ENCODE results near the gene FLOT1. TPM values are rescaled to one million over a fixed set of nuclear protein-coding genes. Genes with fewer than 3 reads are reported as not detected.

FLOT1 gene
- total RNA-seq, 1 donor from 2014 or later, result 240 TPM

DNA sequence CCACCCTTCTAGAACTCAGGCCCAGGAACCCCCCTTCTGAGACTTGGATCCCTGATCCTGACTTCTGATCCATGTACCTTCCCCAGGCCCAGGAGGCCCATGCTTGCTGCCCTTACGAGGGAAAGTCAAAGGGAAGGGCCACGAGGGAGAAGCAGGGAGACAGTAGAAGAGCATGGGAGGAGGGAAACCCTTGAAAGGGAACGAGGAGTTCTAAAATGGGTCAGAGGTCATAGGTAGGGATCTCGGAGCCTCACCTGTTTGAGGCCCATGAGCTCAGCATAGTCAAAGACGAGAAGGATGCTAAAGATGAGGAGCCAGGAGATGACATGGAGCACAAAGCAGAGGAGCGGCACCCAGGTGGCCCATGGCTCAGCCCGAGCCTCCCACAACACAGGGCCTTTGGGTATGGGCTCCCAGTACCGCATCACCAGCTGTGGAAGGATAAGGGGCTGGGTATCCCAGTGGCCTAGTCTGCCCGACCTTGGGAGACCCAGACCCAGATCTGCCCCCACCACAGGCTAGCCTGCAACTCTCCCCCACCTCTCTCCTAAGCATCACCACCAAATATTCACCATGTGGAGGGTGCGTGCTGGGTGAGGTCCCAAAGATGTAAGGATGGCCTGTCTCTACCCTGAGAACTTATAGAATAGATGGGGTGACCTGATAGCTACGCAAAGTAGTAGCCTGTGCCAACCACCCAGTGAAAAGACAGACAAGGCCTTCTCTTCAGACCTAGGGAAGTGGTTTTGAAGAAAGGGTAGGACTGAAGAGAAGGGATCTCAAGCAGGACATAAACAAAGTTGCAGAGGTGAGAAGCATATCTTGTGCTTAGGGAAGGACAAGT is 53.2 kb downstream of the FLOT1 start:
- no peak for DNase-seq (ENCODE audit: missing footprints)
- ATAC-seq, result no peak
- intact Hi-C loops (cut with DNase I), result no loop called here

- DNase-seq (ENCODE audit: missing footprints), result no peak
- intact Hi-C loops (cut with DNase I), result no loop called here
- ATAC-seq, result no peak
These were observed 53.9 kb downstream of the FLOT1 start for GRCh38 chr6:30688569-30688968.

GRCh38 chr6:30687659-30688431 is 54.6 kb downstream of the FLOT1 start:
- no peak for DNase-seq (ENCODE audit: missing footprints)
- ATAC-seq, result no peak
- intact Hi-C loops (cut with DNase I), result no loop called here

DNA sequence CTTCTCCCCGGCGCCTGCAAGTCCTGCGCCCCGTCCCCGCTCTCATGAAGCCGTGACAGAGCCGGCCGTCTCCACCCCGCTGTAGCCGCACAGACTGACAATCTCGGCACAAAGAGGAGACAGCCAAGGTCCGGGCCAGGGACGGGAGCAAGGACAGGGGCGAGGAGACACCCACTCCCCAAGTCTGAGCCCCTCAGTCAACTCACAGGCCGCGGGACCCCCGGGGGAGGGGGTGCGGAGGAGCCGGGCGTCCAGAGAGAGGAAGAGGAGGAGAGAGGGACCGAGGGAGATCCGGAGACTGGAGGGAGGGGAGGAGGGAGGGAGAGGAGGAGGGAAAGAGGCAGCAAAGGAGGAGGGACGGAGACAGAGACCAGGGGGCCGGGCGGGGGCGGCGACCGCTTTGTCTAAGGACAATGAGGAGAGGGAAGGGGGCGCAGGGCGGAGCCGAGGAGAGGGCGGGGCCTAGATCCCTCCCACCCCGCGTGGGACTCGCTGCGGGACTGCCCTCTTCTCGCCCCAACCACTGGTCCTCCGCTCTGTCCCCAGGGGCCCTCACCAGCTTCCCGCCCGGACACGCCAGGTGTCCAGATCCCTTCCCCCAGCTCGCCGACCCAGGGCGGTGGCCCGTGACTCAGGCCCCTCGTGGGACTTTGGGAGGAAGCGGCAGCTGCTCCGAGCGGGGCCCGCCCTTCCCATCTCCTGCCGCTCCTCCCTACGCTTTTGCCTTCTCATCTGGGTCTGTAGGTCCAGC is 55.4 kb downstream of the FLOT1 start:
- intact Hi-C loops (cut with DNase I), result loop anchor here (1.0 kb wide), 1 partner anchor 33 kb away; the partner anchor contains the start of gene TUBB
- peak; percentile 99 for DNase-seq (ENCODE audit: missing footprints)
- peak; percentile 82 for ATAC-seq

DNA sequence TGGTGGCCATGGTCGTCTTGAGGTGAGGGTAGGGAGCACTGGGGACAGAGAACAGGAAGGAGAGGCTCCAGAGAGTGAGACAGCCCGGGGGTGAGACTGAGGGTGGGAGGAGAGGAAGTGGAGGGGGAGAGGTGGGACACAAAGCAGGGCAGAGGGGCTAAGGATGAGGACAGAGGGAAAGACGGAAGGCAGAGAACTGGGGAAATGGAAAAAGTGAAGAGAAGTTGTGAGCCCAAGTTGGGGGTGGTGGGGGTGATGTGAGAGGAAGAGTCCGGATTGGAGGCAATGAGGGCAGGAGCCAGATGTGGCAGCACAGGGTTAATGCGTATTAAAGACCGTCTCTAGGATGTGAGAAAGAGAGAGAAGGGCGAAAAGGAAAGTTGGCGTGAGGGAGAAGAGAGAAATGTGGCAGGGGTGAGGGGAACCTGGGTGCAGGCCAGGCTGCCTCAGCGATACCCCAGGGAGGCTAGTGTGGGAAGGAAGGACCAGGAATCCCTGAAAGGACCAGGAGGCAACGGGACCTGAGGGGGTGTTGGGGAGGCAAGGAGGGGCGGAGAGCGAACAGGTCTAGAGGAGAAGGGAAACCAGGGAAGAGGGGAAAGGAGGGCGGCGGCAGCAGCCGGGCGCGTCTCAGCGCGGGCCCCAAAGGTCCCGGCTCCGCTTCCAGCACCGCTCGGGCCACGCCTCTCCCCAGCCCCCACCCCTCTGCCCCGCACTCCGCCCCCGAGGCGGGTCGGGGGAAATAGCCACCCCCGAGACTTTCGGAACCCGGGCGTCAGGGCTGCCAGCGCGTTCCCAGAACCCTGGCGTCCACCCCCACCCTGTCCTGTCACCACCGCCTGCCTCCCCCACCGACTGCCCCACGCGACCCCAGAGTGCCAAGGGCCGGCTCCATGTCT is 56.2 kb downstream of the FLOT1 start, which contains the start of gene PPP1R18:
Gene PPP1R18, minus strand, starts transcription at position 637 of the 899 bp plus-strand sequence. Its CDS starts 627 bp downstream, at position 10.
- ATAC-seq (peak; percentile 64), DNase-seq (ENCODE audit: missing footprints) (peak; percentile 93)
- intact Hi-C loops (cut with DNase I), result loop anchor here (1.0 kb wide), 1 partner anchor 34 kb away; the partner anchor contains the start of gene TUBB

- DNase-seq (ENCODE audit: missing footprints), result no peak
- intact Hi-C loops (cut with DNase I), result loop anchor here (1.0 kb wide), 1 partner anchor 35 kb away; the partner anchor contains the start of gene TUBB
- ATAC-seq, result no peak
These were observed 57.1 kb downstream of the FLOT1 start for GRCh38 chr6:30685157-30686008.

- peak; percentile 83 for DNase-seq (ENCODE audit: missing footprints)
- no peak for ATAC-seq
- intact Hi-C loops (cut with DNase I), result no loop called here
These were observed 57.9 kb downstream of the FLOT1 start for GRCh38 chr6:30684386-30685156.

GRCh38 chr6:30683980-30684338 is 58.5 kb downstream of the FLOT1 start:
- ATAC-seq (no peak), DNase-seq (ENCODE audit: missing footprints) (no peak)
- intact Hi-C loops (cut with DNase I), result no loop called here

DNA sequence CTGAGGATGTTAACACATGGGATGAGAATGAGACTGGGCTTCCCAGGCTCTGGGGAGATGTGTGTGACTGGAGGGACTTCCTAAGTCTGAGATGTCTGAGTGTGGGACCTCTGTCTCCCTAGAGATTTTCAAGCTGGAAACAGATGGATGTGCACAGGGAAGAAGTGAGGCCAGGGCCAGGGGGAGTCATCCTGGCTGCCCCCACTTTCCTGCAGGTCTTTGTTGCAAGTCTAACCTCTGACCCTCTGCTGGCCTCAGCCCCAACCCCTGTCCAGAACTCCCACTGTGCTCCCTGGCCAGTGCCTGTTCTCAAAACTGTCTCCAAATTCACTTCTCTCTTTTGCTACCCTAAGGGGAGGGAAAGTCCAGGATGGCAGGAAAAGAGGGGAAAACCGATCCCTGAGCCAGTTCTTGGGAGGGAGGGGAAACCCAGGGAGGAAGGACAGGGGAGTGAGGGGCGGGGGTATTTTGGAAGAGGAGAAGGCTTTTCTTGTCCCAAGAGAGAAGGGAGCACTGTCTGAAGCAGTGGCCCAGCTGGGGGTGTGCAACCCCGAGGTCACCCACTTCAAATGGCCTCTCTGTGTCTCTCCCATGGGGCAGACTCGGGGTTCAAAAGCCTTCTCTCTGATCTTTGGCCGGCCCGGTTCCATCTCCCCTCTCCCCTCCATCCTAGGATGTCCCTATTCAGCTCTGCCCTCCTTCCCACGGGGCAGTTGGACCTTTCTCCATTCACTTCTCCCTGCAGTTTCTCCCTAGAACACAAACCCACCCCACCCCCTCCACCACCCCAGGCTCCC is 59.1 kb downstream of the FLOT1 start:
- ATAC-seq (no peak), DNase-seq (ENCODE audit: missing footprints) (no peak)
- intact Hi-C loops (cut with DNase I), result no loop called here

- intact Hi-C loops (cut with DNase I), result no loop called here
- ATAC-seq (peak; percentile 12), DNase-seq (ENCODE audit: missing footprints) (peak; percentile 94)
These were observed 60.1 kb downstream of the FLOT1 start for GRCh38 chr6:30682143-30683117.

- intact Hi-C loops (cut with DNase I), result no loop called here
- DNase-seq (ENCODE audit: missing footprints) (no peak), ATAC-seq (no peak)
These were observed 60.7 kb downstream of the FLOT1 start for GRCh38 chr6:30681766-30682142.

GRCh38 chr6:30679765-30680535 is 62.5 kb downstream of the FLOT1 start:
- ATAC-seq (no peak), DNase-seq (ENCODE audit: missing footprints) (no peak)
- intact Hi-C loops (cut with DNase I), result loop anchor here (1.0 to 5.0 kb wide), 2 partner anchors 42 to 197 kb away; no protein-coding TSS in a partner anchor

DNA sequence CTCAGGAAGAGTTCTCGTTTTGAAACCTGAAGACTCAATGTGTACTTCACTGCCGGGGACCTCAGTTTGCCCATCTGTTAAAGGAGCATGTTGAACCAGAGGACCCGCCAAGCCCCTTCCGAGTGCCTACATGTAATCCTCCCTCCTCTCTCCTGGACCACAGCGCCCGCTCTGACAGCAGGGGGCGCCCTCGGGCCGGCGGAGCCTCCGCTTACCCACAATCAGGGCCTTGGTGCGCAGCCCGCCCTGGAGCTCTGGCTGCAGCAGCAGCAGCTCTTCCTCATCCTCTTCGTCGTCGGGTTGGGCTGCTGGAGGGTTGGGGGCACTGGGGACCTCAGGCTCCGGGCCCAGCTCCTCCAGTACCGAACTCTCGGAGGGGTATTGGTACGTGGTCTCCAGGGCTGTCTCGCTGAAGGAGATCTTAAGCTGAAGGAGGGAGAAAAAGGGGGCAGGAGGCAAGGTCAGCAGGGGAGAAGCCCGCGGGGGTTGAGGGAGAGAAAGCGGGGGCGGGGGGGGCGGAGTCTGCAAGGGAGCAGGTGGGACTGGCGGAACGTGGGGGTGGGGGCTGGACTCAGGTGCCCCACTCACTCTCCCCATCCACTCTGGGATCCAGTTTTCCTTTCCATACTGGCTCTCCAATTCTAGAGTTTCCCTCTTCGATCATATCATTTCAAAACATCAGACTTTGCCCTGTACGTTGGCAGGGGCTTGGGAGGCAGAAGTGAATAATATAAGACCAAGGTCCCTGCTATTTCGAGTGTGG is 63.3 kb downstream of the FLOT1 start:
- ATAC-seq (peak; percentile 82), DNase-seq (ENCODE audit: missing footprints) (peak; percentile 96)
- intact Hi-C loops (cut with DNase I), result loop anchor here (1.0 to 5.0 kb wide), 2 partner anchors 43 to 198 kb away; no protein-coding TSS in a partner anchor
